Mesendoderm (in vitro differentiated cells): Measurements from ENCODE around the gene ZCCHC12.

Experiments
- DNase-seq: peaks from one replicate; pipeline ENCODE4 v3.0.0; 2013
- H2AK5ac ChIP-seq: 2 replicates; pipeline ENCODE4 v1.6.1; 2013; ENCODE audit warnings: low read length, inconsistent platforms
- H2BK120ac ChIP-seq: 2 replicates; pipeline ENCODE4 v1.6.1; 2013; ENCODE audit warnings: low read depth, mild to moderate bottlenecking, low read length, moderate library complexity, mixed read lengths
- H2BK15ac ChIP-seq: replicated peaks from 2 replicates; pipeline ENCODE4 v1.6.1; 2013; ENCODE audit warnings: low read depth, mild to moderate bottlenecking, moderate library complexity
- H2BK5ac ChIP-seq: 2 replicates; pipeline ENCODE4 v1.6.1; 2013; ENCODE audit warnings: low read length, inconsistent platforms
- H3K18ac ChIP-seq: 2 replicates; pipeline ENCODE4 v1.6.1; 2013; ENCODE audit warnings: mild to moderate bottlenecking, low read length, mixed read lengths
- H3K23ac ChIP-seq: one replicate; pipeline ENCODE4 v1.6.1; 2013; ENCODE audit warnings: low read length
- H3K27ac ChIP-seq: 2 replicates; pipeline ENCODE4 v1.5.1; 2013; ENCODE audit warnings: low read depth, mild to moderate bottlenecking, inconsistent platforms, low read length, moderate library complexity
- H3K27me3 ChIP-seq: 2 replicates; pipeline ENCODE4 v1.6.1; 2013; ENCODE audit warnings: low read length, control low read depth, mild to moderate bottlenecking, inconsistent platforms; ENCODE audit not compliant: insufficient read depth, poor library complexity
- H3K36me3 ChIP-seq: 2 replicates; pipeline ENCODE4 v1.6.1; 2013; ENCODE audit warnings: low read length, inconsistent platforms; ENCODE audit not compliant: control insufficient read depth, insufficient read depth
- H3K4ac ChIP-seq: one replicate; pipeline ENCODE4 v1.6.1; 2013; ENCODE audit warnings: low read depth, mild to moderate bottlenecking, low read length, moderate library complexity
- H3K4me1 ChIP-seq: 2 replicates; pipeline ENCODE4 v1.6.1; 2013; ENCODE audit warnings: low read depth, low read length, inconsistent platforms; ENCODE audit not compliant: control insufficient read depth
- H3K4me2 ChIP-seq: 2 replicates; pipeline ENCODE4 v1.6.1; 2013; ENCODE audit warnings: low read length
- H3K4me3 ChIP-seq: 2 replicates; pipeline ENCODE4 v1.5.1; 2013; ENCODE audit warnings: mild to moderate bottlenecking, low read length
- H3K56ac ChIP-seq: one replicate; pipeline ENCODE4 v1.6.1; 2013; ENCODE audit warnings: low read length
- H3K79me1 ChIP-seq: 2 replicates; pipeline ENCODE4 v1.6.1; 2013; ENCODE audit warnings: low read length, inconsistent platforms
- H3K79me2 ChIP-seq: 2 replicates; pipeline ENCODE4 v1.6.1; 2013; ENCODE audit warnings: mild to moderate bottlenecking, low read length; ENCODE audit not compliant: control insufficient read depth, insufficient read depth
- H3K9ac ChIP-seq: 2 replicates; pipeline ENCODE4 v1.6.1; 2013; ENCODE audit warnings: low read length, inconsistent platforms
- H4K5ac ChIP-seq: one replicate; pipeline ENCODE4 v1.6.1; 2013; ENCODE audit warnings: low read length
- H4K8ac ChIP-seq: one replicate; pipeline ENCODE4 v1.6.1; 2013; ENCODE audit warnings: low read depth, mild to moderate bottlenecking, control low read depth, low read length, moderate library complexity
- WGBS: extraction: QIAGEN DNeasy Blood & Tissue Kit; methylation state at CpG from one replicate; pipeline ENCODE4 v1.1.7; 2013; ENCODE audit warnings: low lambda C conversion rate, missing lambda C conversion rate; ENCODE audit not compliant: insufficient coverage; ENCODE audit errors: extremely low coverage; 5-methylcytosine and 5-hydroxymethylcytosine counted together

ZCCHC12 gene

GRCh38 chrX:118839334-118839958, 15.8 kb downstream of the ZCCHC12 start:
- Histone ChIP-seq H2BK15ac (no peak overlapping the region), H3K9ac (peak overlapping the region; percentile 48), H3K79me2 (no peaks in the 10 kb centered on the region), H2BK120ac (no peak overlapping the region), H3K4ac (no peak overlapping the region), H3K4me1 (no peaks in the 10 kb centered on the region), H3K56ac (peak overlapping the region; percentile 73), H4K8ac (peak overlapping the region; percentile 56), H3K4me3 (no peak overlapping the region), H3K23ac (no peak overlapping the region), H3K36me3 (no peaks in the 10 kb centered on the region), H3K27ac (no peak overlapping the region), H3K79me1 (no peaks in the 10 kb centered on the region), H4K5ac (no peak overlapping the region), H3K18ac (no peak overlapping the region), H2AK5ac (no peak overlapping the region), H2BK5ac (no peak overlapping the region), H3K27me3 (no peaks in the 10 kb centered on the region), H3K4me2 (peak overlapping the region; percentile 29)
- no CpG with 5 or more reads among the region's 50 CpGs for WGBS
- DNase-seq = peak; percentile 74

- no CpG with 5 or more reads among the region's 1 CpG for WGBS
- DNase-seq = peak; percentile 66
Observed at GRCh38 chrX:118847676-118848075, 24.1 kb downstream of the ZCCHC12 start.

GRCh38 chrX:118853596-118853995, 30.0 kb downstream of the ZCCHC12 start:
- Histone ChIP-seq H3K56ac (no peak overlapping the region), H3K4me1 (no peaks in the 10 kb centered on the region), H3K18ac (no peak overlapping the region), H3K4ac (no peak overlapping the region), H3K4me2 (no peak overlapping the region), H3K27me3 (no peaks in the 10 kb centered on the region), H2BK15ac (no peak overlapping the region), H3K4me3 (no peak overlapping the region), H4K5ac (no peak overlapping the region), H2BK120ac (no peak overlapping the region), H3K36me3 (no peaks in the 10 kb centered on the region), H3K79me2 (no peaks in the 10 kb centered on the region), H2BK5ac (no peak overlapping the region), H3K79me1 (no peaks in the 10 kb centered on the region), H2AK5ac (no peak overlapping the region), H3K23ac (no peak overlapping the region), H3K27ac (no peak overlapping the region), H4K8ac (no peak overlapping the region), H3K9ac (no peak overlapping the region)
- no CpG with 5 or more reads among the region's 3 CpGs for WGBS
- DNase-seq = no peak

More at GRCh38 chrX:118847676-118848075, 24.1 kb downstream of the ZCCHC12 start:
- H2BK120ac ChIP-seq = no peak overlapping the region
- H3K79me2 ChIP-seq = no peaks in the 10 kb centered on the region
- H3K9ac ChIP-seq = no peak overlapping the region
- H3K27ac ChIP-seq = no peak overlapping the region
- no peak overlapping the region for H4K5ac ChIP-seq
- H2BK15ac ChIP-seq = no peak overlapping the region
- H3K4me3 ChIP-seq = no peak overlapping the region
- no peaks in the 10 kb centered on the region for H3K36me3 ChIP-seq
- no peak overlapping the region for H3K4ac ChIP-seq
- H3K18ac ChIP-seq = no peak overlapping the region
- H3K56ac ChIP-seq = no peak overlapping the region
- H2AK5ac ChIP-seq = no peak overlapping the region
- H3K23ac ChIP-seq = no peak overlapping the region
- H3K27me3 ChIP-seq = no peaks in the 10 kb centered on the region
- H3K79me1 ChIP-seq = no peaks in the 10 kb centered on the region
- H3K4me2 ChIP-seq = no peak overlapping the region
- no peak overlapping the region for H2BK5ac ChIP-seq
- H4K8ac ChIP-seq = no peak overlapping the region
- no peaks in the 10 kb centered on the region for H3K4me1 ChIP-seq

GRCh38 chrX:118855681-118856310, 32.2 kb downstream of the ZCCHC12 start:
- no peak for DNase-seq
- Histone ChIP-seq H2BK5ac (no peak overlapping the region), H3K27me3 (no peaks in the 10 kb centered on the region), H3K4me1 (no peaks in the 10 kb centered on the region), H3K18ac (no peak overlapping the region), H3K79me1 (no peaks in the 10 kb centered on the region), H3K23ac (no peak overlapping the region), H3K9ac (no peak overlapping the region), H3K27ac (no peak overlapping the region), H2BK120ac (no peak overlapping the region), H3K4me3 (no peak overlapping the region), H4K5ac (no peak overlapping the region), H2AK5ac (no peak overlapping the region), H3K36me3 (no peaks in the 10 kb centered on the region), H4K8ac (no peak overlapping the region), H3K4me2 (no peak overlapping the region), H3K79me2 (no peaks in the 10 kb centered on the region), H3K56ac (no peak overlapping the region), H3K4ac (no peak overlapping the region), H2BK15ac (no peak overlapping the region)
- no CpG with 5 or more reads among the region's 3 CpGs for WGBS

GRCh38 chrX:118857006-118857405, 33.4 kb downstream of the ZCCHC12 start:
- no peak overlapping the region for H3K18ac ChIP-seq
- H3K27me3 ChIP-seq = no peaks in the 10 kb centered on the region
- no peak overlapping the region for H3K4me3 ChIP-seq
- H2AK5ac ChIP-seq = no peak overlapping the region
- no peak overlapping the region for H4K5ac ChIP-seq
- H3K9ac ChIP-seq = no peak overlapping the region
- H2BK15ac ChIP-seq = no peak overlapping the region
- no peak overlapping the region for H2BK120ac ChIP-seq
- H3K56ac ChIP-seq = no peak overlapping the region
- no peak overlapping the region for H3K4ac ChIP-seq
- no peak for DNase-seq
- H3K4me1 ChIP-seq = no peaks in the 10 kb centered on the region
- H3K79me1 ChIP-seq = no peaks in the 10 kb centered on the region
- no peak overlapping the region for H4K8ac ChIP-seq
- no peak overlapping the region for H3K23ac ChIP-seq
- H3K4me2 ChIP-seq = no peak overlapping the region
- H3K79me2 ChIP-seq = no peaks in the 10 kb centered on the region
- WGBS = no CpG with 5 or more reads among the region's 3 CpGs
- no peak overlapping the region for H3K27ac ChIP-seq
- H2BK5ac ChIP-seq = no peak overlapping the region
- H3K36me3 ChIP-seq = no peaks in the 10 kb centered on the region

- H2BK15ac ChIP-seq = no peak overlapping the region
- H2BK120ac ChIP-seq = no peak overlapping the region
- no peaks in the 10 kb centered on the region for H3K36me3 ChIP-seq
- no peak overlapping the region for H3K27ac ChIP-seq
- H3K79me1 ChIP-seq = no peaks in the 10 kb centered on the region
- H3K18ac ChIP-seq = no peak overlapping the region
- H3K9ac ChIP-seq = no peak overlapping the region
- no peak overlapping the region for H3K4ac ChIP-seq
- no peak overlapping the region for H2AK5ac ChIP-seq
- no peak overlapping the region for H2BK5ac ChIP-seq
- no peak overlapping the region for H4K5ac ChIP-seq
- no peak for DNase-seq
- H3K4me1 ChIP-seq = no peaks in the 10 kb centered on the region
- H4K8ac ChIP-seq = no peak overlapping the region
- H3K23ac ChIP-seq = no peak overlapping the region
- H3K27me3 ChIP-seq = no peaks in the 10 kb centered on the region
- no peak overlapping the region for H3K4me2 ChIP-seq
- no peak overlapping the region for H3K56ac ChIP-seq
- WGBS = 100% methylated on average over 1 of the region's 2 CpGs
- H3K79me2 ChIP-seq = no peaks in the 10 kb centered on the region
- H3K4me3 ChIP-seq = no peak overlapping the region
Observed at GRCh38 chrX:118861338-118861737, 37.7 kb downstream of the ZCCHC12 start.
